ENCODE data around the gene EPS15.
"Not testable (repeated sequence)": the region's sequence is repeated elsewhere in the genome, so short reads cannot be mapped to it uniquely, and the experiment has no call there.

The EPS15 gene

GRCh38 chr1:51473331-51474115 lies 45.5 kb downstream of the EPS15 start:
- DNase-seq (ENCODE audit: low read depth), result no peak
- no peak overlapping the region for H3K4me3 ChIP-seq (ENCODE audit: low read depth, low read length)
- no peak for TF ChIP-seq CTCF (IDR thresholded peaks at IDR 0.05; ENCODE audit: insufficient read depth, low read depth, low read length, missing control alignments)

- no peak for TF ChIP-seq CTCF (IDR thresholded peaks at IDR 0.05; ENCODE audit: insufficient read depth, low read depth, low read length, missing control alignments)
- no peak overlapping the region for H3K4me3 ChIP-seq (ENCODE audit: low read depth, low read length)
- no peak for DNase-seq (ENCODE audit: low read depth)
These were observed 46.7 kb downstream of the EPS15 start for GRCh38 chr1:51472359-51472758.

GRCh38 chr1:51469518-51469917 lies 49.5 kb downstream of the EPS15 start:
- no peak for TF ChIP-seq CTCF (IDR thresholded peaks at IDR 0.05; ENCODE audit: insufficient read depth, low read depth, low read length, missing control alignments)

GRCh38 chr1:51464828-51465227 lies 54.2 kb downstream of the EPS15 start:
- no peak for TF ChIP-seq CTCF (IDR thresholded peaks at IDR 0.05; ENCODE audit: insufficient read depth, low read depth, low read length, missing control alignments)
- DNase-seq (ENCODE audit: low read depth), result no peak
- no peak overlapping the region for H3K4me3 ChIP-seq (ENCODE audit: low read depth, low read length)

More at GRCh38 chr1:51469518-51469917, 49.5 kb downstream of the EPS15 start:
- no peak overlapping the region for H3K4me3 ChIP-seq (ENCODE audit: low read depth, low read length)
- no peak for DNase-seq (ENCODE audit: low read depth)

GRCh38 chr1:51463561-51463960 lies 55.5 kb downstream of the EPS15 start:
- H3K4me3 ChIP-seq (ENCODE audit: low read depth, low read length), result no peak overlapping the region
- TF ChIP-seq CTCF (IDR thresholded peaks at IDR 0.05; ENCODE audit: insufficient read depth, low read depth, low read length, missing control alignments), result no peak
- DNase-seq (ENCODE audit: low read depth), result no peak

- DNase-seq (ENCODE audit: low read depth); H3K4me3 ChIP-seq (ENCODE audit: low read depth, low read length): not testable (repeated sequence)
These were observed 56.8 kb downstream of the EPS15 start for GRCh38 chr1:51462289-51462688.

- H3K4me3 ChIP-seq (ENCODE audit: low read depth, low read length), result no peak overlapping the region
- TF ChIP-seq CTCF (IDR thresholded peaks at IDR 0.05; ENCODE audit: insufficient read depth, low read depth, low read length, missing control alignments), result no peak
- no peak for DNase-seq (ENCODE audit: low read depth)
These were observed 64.5 kb downstream of the EPS15 start for GRCh38 chr1:51454554-51454953.
